T-cell (primary cell): ENCODE measurements around the gene DPP4. TPM values are rescaled to one million over a fixed set of nuclear protein-coding genes. Genes with fewer than 3 reads are reported as not detected.

Source experiments
- ATAC-seq, 4 experiments: fragments of 200-7000 bp in 3 of 4; fragments of 150-1000 bp in 1 of 4; cut with Tn5 transposase; replicated peaks in 1 of 4; 1 replicate in 3 of 4; 2 replicates in 1 of 4; pipeline ENCODE4 v1.10.0; 2021; ENCODE audit warnings: moderate library complexity in 3 of 4, mild to moderate bottlenecking in 2 of 4, moderate number of reproducible peaks in 1 of 4
- CTCF ChIA-PET, 2 donors: fragments of 300-600 bp; sonication (Branson Sonifier 250); formaldehyde crosslinking; loops; one replicate each; lab custom pipeline; 2022; ENCODE audit warnings: antibody characterized with exemption in 2 of 2; lab: Charles Lee
- POLR2A ChIA-PET, 2 donors: fragments of 300-600 bp; sonication (Branson Sonifier 250); formaldehyde crosslinking; loops; one replicate each; lab custom pipeline; 2022; ENCODE audit warnings: antibody characterized with exemption in 2 of 2; lab: Charles Lee
- DNase-seq, 35 experiments: peaks; one replicate each; pipeline versions ENCODE4 v3.0.0 to v3.0.0-alpha.2; 2013 to 2023
- H3K27ac ChIP-seq: one replicate; pipeline ENCODE4 v1.5.1; 2013; ENCODE audit warnings: low read length
- H3K27me3 ChIP-seq, 2 experiments: replicated peaks in 1 of 2; 1 replicate in 1 of 2; 2 replicates in 1 of 2; pipeline versions ENCODE4 v1.6.1 to v1.7.0; 2013; ENCODE audit warnings: low read length in 1 of 2, mixed read lengths in 1 of 2; ENCODE audit not compliant: control insufficient read depth in 2 of 2, insufficient read depth in 2 of 2; ENCODE audit errors: extremely low read depth in 1 of 2
- H3K36me3 ChIP-seq, 2 donors: 1 replicate in 1 of 2; 2 replicates in 1 of 2; pipeline versions ENCODE4 v1.6.1 to v1.7.0; 2013; ENCODE audit warnings: low read length in 1 of 2; ENCODE audit not compliant: control insufficient read depth in 2 of 2, insufficient read depth in 1 of 2; ENCODE audit errors: extremely low read depth in 1 of 2
- H3K4me1 ChIP-seq, 2 experiments: 1 replicate in 1 of 2; 2 replicates in 1 of 2; pipeline versions ENCODE4 v1.6.1 to v1.7.0; 2013; ENCODE audit warnings: low read length in 2 of 2, mixed read lengths in 1 of 2; ENCODE audit not compliant: insufficient read depth in 2 of 2, control insufficient read depth in 1 of 2; ENCODE audit errors: extremely low read depth in 1 of 2
- H3K4me3 ChIP-seq, 2 donors: 1 replicate in 1 of 2; 2 replicates in 1 of 2; pipeline versions ENCODE4 v1.5.1 to v1.7.0; 2013; ENCODE audit warnings: mild to moderate bottlenecking in 2 of 2, low read length in 1 of 2, moderate library complexity in 1 of 2; ENCODE audit not compliant: control insufficient read depth in 1 of 2; ENCODE audit errors: extremely low read depth in 1 of 2
- H3K9me3 ChIP-seq: 2 replicates; pipeline ENCODE4 v1.7.0; 2013
- H3K27ac Mint-ChIP-seq, 2 donors: one replicate each; pipeline ENCODE4 v1.8.0; 2020 to 2021; ENCODE audit warnings: mild to moderate bottlenecking in 2 of 2, mixed read lengths in 2 of 2
- H3K27me3 Mint-ChIP-seq, 2 donors: one replicate each; pipeline ENCODE4 v1.8.0; 2021 to 2022; ENCODE audit warnings: mixed read lengths in 2 of 2
- H3K36me3 Mint-ChIP-seq: one replicate; pipeline ENCODE4 v1.8.0; 2021; ENCODE audit warnings: mixed read lengths
- H3K4me1 Mint-ChIP-seq, 3 donors: one replicate each; pipeline ENCODE4 v1.8.0; 2020 to 2022; ENCODE audit warnings: mixed read lengths in 3 of 3, mild to moderate bottlenecking in 1 of 3
- H3K4me3 Mint-ChIP-seq, 3 donors: one replicate each; pipeline ENCODE4 v1.8.0; 2020 to 2022; ENCODE audit warnings: mild to moderate bottlenecking in 3 of 3, mixed read lengths in 3 of 3, moderate library complexity in 3 of 3
- H3K9me3 Mint-ChIP-seq, 3 donors: one replicate each; pipeline ENCODE4 v1.8.0; 2020 to 2022; ENCODE audit warnings: mixed read lengths in 3 of 3
- WGBS: methylation state at CpG from one replicate; pipeline ENCODE4 v1.1.5; 2013; ENCODE audit warnings: missing lambda C conversion rate; ENCODE audit not compliant: insufficient coverage; 5-methylcytosine and 5-hydroxymethylcytosine counted together
- total RNA-seq, 35 experiments: library from RNA in 6 of 35; stranded (reverse) in 6 of 35; fragments of 120-200 nt in 1 of 35; gene quantifications; one replicate each; pipeline versions ENCODE4 v1.2.1 to v1.2.4 and lab custom pipeline; 2013 to 2026

Gene DPP4
- total RNA-seq, 5 donors from 2014 or later (not counting 1 experiment from before 2014, with no cell fraction given), result 30.1 to 47.7 (median 37.9) TPM

DNA sequence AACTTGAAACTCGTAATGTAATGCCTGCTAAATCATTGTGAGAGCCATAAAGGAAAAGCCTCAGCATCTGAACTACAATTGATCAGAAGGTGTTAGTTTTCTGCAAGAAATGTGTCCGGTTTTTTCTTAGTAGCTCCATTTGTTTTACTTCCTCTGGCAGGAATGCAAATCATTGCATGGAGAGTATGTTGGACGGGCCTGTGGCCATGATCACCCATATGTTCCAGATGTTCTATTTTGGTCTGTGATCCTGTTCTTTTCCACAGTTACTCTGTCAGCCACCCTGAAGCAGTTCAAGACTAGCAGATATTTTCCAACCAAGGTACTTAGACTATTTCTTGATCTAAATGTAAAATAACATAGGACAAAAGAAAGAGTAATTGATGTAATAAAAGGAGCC is 126.6 kb downstream of the DPP4 start:
- WGBS, result 80% methylated on average over 1 of the region's 3 CpGs
- no peaks in the 10 kb centered on the region for H3K36me3 ChIP-seq
- peaks cover 6 to 16% (median 11%) of the 10 kb centered on the region in 3 donors for H3K4me1 Mint-ChIP-seq
- no peaks in the 10 kb centered on the region for H3K9me3 ChIP-seq
- CTCF ChIA-PET, result interaction anchor here (0.7 to 3.5 kb wide), 10 partner anchors 7 to 361 kb away, joined by 3 to 26 read pairs (median 4); no protein-coding TSS in a partner anchor
- no peak overlapping the region for H3K27ac ChIP-seq
- no peak for ATAC-seq
- POLR2A ChIA-PET, result no interaction called here
- H3K9me3 Mint-ChIP-seq, result no peaks in the 10 kb centered on the region
- no peak overlapping the region for H3K4me3 Mint-ChIP-seq
- H3K27ac Mint-ChIP-seq, result peak overlapping the region in 1 of 2 donors; percentile 9
- H3K27me3 ChIP-seq, result no peaks in the 10 kb centered on the region
- H3K4me1 ChIP-seq, result peaks cover 0 to 7% of the 10 kb centered on the region in 2 experiments
- no peaks in the 10 kb centered on the region for H3K27me3 Mint-ChIP-seq
- H3K36me3 Mint-ChIP-seq, result no peaks in the 10 kb centered on the region
- no peak for DNase-seq
- no peak overlapping the region for H3K4me3 ChIP-seq

DNA sequence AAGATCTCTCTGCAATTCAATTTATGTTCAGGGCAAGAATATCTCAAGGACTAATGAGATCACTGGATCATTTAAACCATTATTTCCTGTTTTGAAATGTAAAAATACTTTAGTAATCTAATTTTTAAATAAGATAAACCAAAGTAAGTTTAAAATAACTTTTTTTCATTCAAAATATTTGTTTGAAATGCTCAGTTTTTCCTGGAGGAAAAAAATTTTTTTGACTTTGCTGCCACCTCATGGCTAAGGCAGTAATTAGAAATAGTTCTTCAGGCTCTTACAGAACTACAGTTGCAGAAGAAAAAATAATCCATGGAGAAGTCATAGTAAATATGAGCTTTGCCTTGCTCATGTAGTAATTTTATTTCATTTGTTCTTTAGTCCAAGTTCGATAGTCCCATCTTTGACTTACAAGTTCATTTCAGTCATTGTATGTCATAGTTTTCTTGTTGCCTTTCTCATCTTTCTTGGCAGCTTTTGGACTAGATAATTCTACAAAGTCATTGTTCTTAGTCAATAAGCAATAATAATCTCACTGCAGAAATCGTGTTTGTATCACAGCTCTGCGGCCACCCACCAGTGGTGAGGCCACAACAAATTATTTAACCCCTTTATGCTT is 127.4 kb downstream of the DPP4 start:
- Mint-ChIP-seq H3K4me3 (no peak overlapping the region), H3K36me3 (no peaks in the 10 kb centered on the region), H3K4me1 (peaks cover 0 to 11% (median 6%) of the 10 kb centered on the region in 3 donors), H3K27ac (peak overlapping the region in 1 of 2 donors; percentile 45), H3K9me3 (no peaks in the 10 kb centered on the region), H3K27me3 (no peaks in the 10 kb centered on the region)
- WGBS, result no CpG with 5 or more reads among the region's 3 CpGs
- no peak overlapping the region for H3K27ac ChIP-seq
- H3K4me1 ChIP-seq, result no peaks in the 10 kb centered on the region
- ATAC-seq (no peak), DNase-seq (peak in 1 of 35 experiments; percentile 48)
- H3K4me3 ChIP-seq, result no peak overlapping the region
- no peaks in the 10 kb centered on the region for H3K9me3 ChIP-seq
- ChIA-PET POLR2A (no interaction called here), CTCF (interaction anchor here (0.6 to 3.5 kb wide), 21 partner anchors 8 to 717 kb away, joined by 3 to 26 read pairs (median 4); no protein-coding TSS in a partner anchor)
- no peaks in the 10 kb centered on the region for H3K27me3 ChIP-seq
- H3K36me3 ChIP-seq, result no peaks in the 10 kb centered on the region

DNA sequence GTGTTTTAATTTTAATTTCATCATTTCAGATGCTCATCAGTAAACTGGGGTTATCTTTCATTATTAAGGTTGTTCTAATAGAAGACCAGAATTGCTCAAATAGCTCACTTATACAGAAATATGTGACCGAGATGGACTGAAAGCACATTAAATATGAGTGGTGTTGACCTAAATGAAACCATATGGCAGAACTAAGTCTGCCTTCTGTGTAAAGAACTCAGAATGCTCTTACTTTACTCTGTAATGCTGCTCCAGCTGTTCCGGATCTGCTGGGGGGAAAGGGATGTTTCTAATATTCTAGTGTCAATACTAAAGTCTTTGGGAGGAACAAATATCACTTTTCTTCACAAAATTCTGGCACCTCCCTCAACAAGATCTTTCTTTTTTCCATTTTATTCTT is 131.0 kb downstream of the DPP4 start:
- POLR2A ChIA-PET, result no interaction called here
- DNase-seq, result no peak
- peaks cover 0 to 7% (median 3%) of the 10 kb centered on the region in 3 donors for H3K4me1 Mint-ChIP-seq

More for the DNA sequence above, 131.0 kb downstream of the DPP4 start:
- Histone ChIP-seq H3K9me3 (no peaks in the 10 kb centered on the region), H3K4me3 (no peak overlapping the region), H3K4me1 (no peaks in the 10 kb centered on the region), H3K27me3 (no peaks in the 10 kb centered on the region), H3K27ac (no peak overlapping the region), H3K36me3 (no peaks in the 10 kb centered on the region)
- CTCF ChIA-PET, result interaction anchor here in 1 of 2 donors (0.7 kb wide), 2 partner anchors 108 to 356 kb away, joined by 3 read pairs; no protein-coding TSS in a partner anchor
- no peak overlapping the region for H3K4me3 Mint-ChIP-seq
- ATAC-seq, result no peak
- WGBS, result no CpG with 5 or more reads among the region's 2 CpGs
- H3K27me3 Mint-ChIP-seq, result peaks cover 0 to 9% of the 10 kb centered on the region in 2 donors
- no peaks in the 10 kb centered on the region for H3K9me3 Mint-ChIP-seq
- H3K36me3 Mint-ChIP-seq, result peaks cover 2% of the 10 kb centered on the region
- H3K27ac Mint-ChIP-seq, result peak overlapping the region in 1 of 2 donors; percentile 33

Other genes with a start within 250 kb of the DPP4 start
- not detected for gene GCG, start 78.0 kb upstream of the DPP4 start, total RNA-seq
- under 1 TPM in 2 of 5 donors, not detected in 3; 0.85 to 0.88 TPM for gene FAP, start 169.2 kb upstream of the DPP4 start, total RNA-seq
- 10 to 100 TPM; 25.1 to 34.1 (median 29.2) TPM for gene IFIH1, start 244.5 kb upstream of the DPP4 start, total RNA-seq